Caco-2 (cell line): ENCODE results near the gene TLE7. TPM values are rescaled to one million over a fixed set of nuclear protein-coding genes. Genes with fewer than 3 reads are reported as not detected.

Experiments
- BruUV-seq: library from RNA; stranded (reverse); fragments of 400-500 nt; replicated peaks from 2 replicates; lab custom pipeline; 2021; lab: Mats Ljungman, UMichigan
- CTCF ChIA-PET: fragments of 300-600 bp; sonication (Branson Sonifier 250); formaldehyde crosslinking; loops from one replicate; lab custom pipeline; 2022; ENCODE audit warnings: antibody characterized with exemption; lab: Charles Lee
- POLR2A ChIA-PET: fragments of 300-600 bp; sonication (Branson Sonifier 250); formaldehyde crosslinking; loops from one replicate; lab custom pipeline; 2022; ENCODE audit warnings: antibody characterized with exemption; lab: Charles Lee
- DNase-seq, 2 experiments: peaks; one replicate each; pipeline versions ENCODE4 v3.0.0 to v3.0.0-alpha.2; 2020 to 2022
- H3K27me3 ChIP-seq: replicated peaks from 2 replicates; pipeline ENCODE4 v1.6.0; 2011; ENCODE audit warnings: low read length; ENCODE audit not compliant: control insufficient read depth, insufficient read depth
- H3K36me3 ChIP-seq: 2 replicates; pipeline ENCODE4 v1.5.1; 2011; ENCODE audit warnings: low read length; ENCODE audit not compliant: control insufficient read depth, insufficient read depth
- H3K4me1 ChIP-seq: fragments of 250-450 bp; sonication (Bioruptor Pico); 2 replicates; pipeline ENCODE4 v1.5.1; 2020; ENCODE audit warnings: mild to moderate bottlenecking
- H3K4me3 ChIP-seq: 2 replicates; pipeline ENCODE4 v1.5.1; 2011; ENCODE audit warnings: low read depth, mild to moderate bottlenecking, control low read depth, low read length
- H3K9me3 ChIP-seq: fragments of 250-450 bp; sonication (Bioruptor Pico); 2 replicates; pipeline ENCODE4 v1.5.1; 2020; ENCODE audit warnings: mild to moderate bottlenecking, moderate library complexity
- H3K27ac Mint-ChIP-seq: one replicate; pipeline ENCODE4 v1.8.0; 2022; ENCODE audit warnings: mixed read lengths; ENCODE audit not compliant: unreplicated experiment
- H3K27me3 Mint-ChIP-seq: one replicate; pipeline ENCODE4 v1.8.0; 2022; ENCODE audit warnings: mixed read lengths; ENCODE audit not compliant: insufficient read depth, unreplicated experiment
- H3K36me3 Mint-ChIP-seq: one replicate; pipeline ENCODE4 v1.8.0; 2022; ENCODE audit warnings: mild to moderate bottlenecking, mixed read lengths; ENCODE audit not compliant: insufficient read depth, unreplicated experiment
- H3K4me1 Mint-ChIP-seq: one replicate; pipeline ENCODE4 v1.8.0; 2022; ENCODE audit warnings: low read depth, mixed read lengths; ENCODE audit not compliant: unreplicated experiment
- H3K4me3 Mint-ChIP-seq: one replicate; pipeline ENCODE4 v1.8.0; 2022; ENCODE audit warnings: mild to moderate bottlenecking, moderate library complexity, mixed read lengths; ENCODE audit not compliant: unreplicated experiment
- H3K9me3 Mint-ChIP-seq: one replicate; pipeline ENCODE4 v1.8.0; 2022; ENCODE audit warnings: mixed read lengths; ENCODE audit not compliant: unreplicated experiment
- intact Hi-C: fragments of 100-400 bp; cut with micrococcal nuclease; formaldehyde crosslinking; loops from one replicate; pipeline ENCODE4 v1.10.0; 2022; ENCODE audit not compliant: unreplicated experiment
- total RNA-seq: library from RNA; stranded (reverse); gene quantifications from 2 replicates; pipeline ENCODE4 v1.2.3, GENCODE V29; 2022
- TF ChIP-seq, protein P1 (sequence below), 2 experiments: fragments of 200-600 bp in 1 of 2; IDR thresholded peaks; 1 replicate in 1 of 2; 2 replicates in 1 of 2; pipeline versions ENCODE4 v1.5.1 to v1.8.0; 2011 to 2022; ENCODE audit warnings: antibody characterized with exemption in 1 of 2, control low read depth in 1 of 2, inconsistent platforms in 1 of 2, low read depth in 1 of 2, low read length in 1 of 2, mild to moderate bottlenecking in 1 of 2, moderate library complexity in 1 of 2; ENCODE audit not compliant: insufficient read depth in 1 of 2, severe bottlenecking in 1 of 2, unreplicated experiment in 1 of 2

Gene TLE7
- total RNA-seq, 1 experiment from 2014 or later: not detected

DNA sequence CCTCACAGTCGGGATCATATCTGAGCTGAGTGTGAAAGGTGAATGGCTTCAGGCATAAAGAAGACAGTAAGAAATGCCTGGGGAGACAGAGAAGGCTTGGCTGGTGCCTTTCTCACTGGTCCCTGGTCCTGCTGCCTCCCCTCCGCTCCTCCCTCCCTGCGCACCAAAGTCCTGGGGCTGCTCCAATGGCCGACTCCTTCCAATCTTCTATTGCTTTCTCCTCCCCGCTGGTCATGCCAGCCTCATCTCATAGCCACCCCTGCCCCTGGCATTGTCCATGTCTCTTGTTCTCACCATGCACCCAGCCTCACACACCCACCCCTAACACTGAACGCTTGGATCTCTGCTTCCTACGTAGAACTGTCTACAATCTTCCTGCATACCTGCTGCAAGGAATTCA, 18.0 kb downstream of the TLE7 start:
- Histone ChIP-seq H3K27me3 (peaks cover 1% of the 10 kb centered on the region), H3K36me3 (no peaks in the 10 kb centered on the region), H3K4me1 (no peaks in the 10 kb centered on the region), H3K9me3 (peaks cover 11% of the 10 kb centered on the region), H3K4me3 (no peak overlapping the region)
- Mint-ChIP-seq H3K4me3 (no peak overlapping the region), H3K36me3 (no peaks in the 10 kb centered on the region), H3K27me3 (peaks cover 29% of the 10 kb centered on the region), H3K4me1 (no peaks in the 10 kb centered on the region), H3K27ac (no peak overlapping the region), H3K9me3 (peaks cover 9% of the 10 kb centered on the region)
- POLR2A ChIA-PET: no interaction called here
- intact Hi-C loops: no loop called here
- TF ChIP-seq, protein P1, sequence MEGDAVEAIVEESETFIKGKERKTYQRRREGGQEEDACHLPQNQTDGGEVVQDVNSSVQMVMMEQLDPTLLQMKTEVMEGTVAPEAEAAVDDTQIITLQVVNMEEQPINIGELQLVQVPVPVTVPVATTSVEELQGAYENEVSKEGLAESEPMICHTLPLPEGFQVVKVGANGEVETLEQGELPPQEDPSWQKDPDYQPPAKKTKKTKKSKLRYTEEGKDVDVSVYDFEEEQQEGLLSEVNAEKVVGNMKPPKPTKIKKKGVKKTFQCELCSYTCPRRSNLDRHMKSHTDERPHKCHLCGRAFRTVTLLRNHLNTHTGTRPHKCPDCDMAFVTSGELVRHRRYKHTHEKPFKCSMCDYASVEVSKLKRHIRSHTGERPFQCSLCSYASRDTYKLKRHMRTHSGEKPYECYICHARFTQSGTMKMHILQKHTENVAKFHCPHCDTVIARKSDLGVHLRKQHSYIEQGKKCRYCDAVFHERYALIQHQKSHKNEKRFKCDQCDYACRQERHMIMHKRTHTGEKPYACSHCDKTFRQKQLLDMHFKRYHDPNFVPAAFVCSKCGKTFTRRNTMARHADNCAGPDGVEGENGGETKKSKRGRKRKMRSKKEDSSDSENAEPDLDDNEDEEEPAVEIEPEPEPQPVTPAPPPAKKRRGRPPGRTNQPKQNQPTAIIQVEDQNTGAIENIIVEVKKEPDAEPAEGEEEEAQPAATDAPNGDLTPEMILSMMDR (IDR thresholded peaks at IDR 0.05; ENCODE audit: insufficient read depth in 1 of 2, low read depth in 1 of 2, low read length in 1 of 2, severe bottlenecking in 1 of 2, unreplicated experiment in 1 of 2): no peak
- DNase-seq: no peak
- CTCF ChIA-PET: interaction anchor here (1.6 kb wide), 1 partner anchor 11 kb away, joined by 5 read pairs; no protein-coding TSS in a partner anchor
- no TSS peak for BruUV-seq

DNA sequence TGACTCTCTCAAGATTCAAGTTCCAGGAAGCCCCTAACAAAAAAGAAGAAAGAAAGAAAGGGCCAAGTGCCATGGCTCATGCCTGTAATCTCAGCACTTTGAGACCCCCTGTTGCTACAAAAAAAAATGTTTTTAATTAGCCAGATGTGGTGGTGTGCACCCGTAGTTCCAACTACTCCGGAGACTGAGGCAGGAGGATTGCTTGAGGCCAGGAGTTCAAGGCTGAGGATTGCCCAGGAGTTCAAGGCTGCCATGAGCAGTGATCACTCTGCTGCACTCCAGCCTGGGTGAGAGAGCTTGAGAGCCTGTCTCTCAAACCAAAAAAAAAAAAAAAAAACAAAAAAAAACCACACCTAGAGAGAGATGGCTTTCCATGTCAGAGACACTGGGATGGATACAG, 18.8 kb downstream of the TLE7 start:
- Mint-ChIP-seq H3K4me3 (no peak overlapping the region), H3K36me3 (no peaks in the 10 kb centered on the region), H3K27me3 (peaks cover 35% of the 10 kb centered on the region), H3K4me1 (no peaks in the 10 kb centered on the region), H3K9me3 (peaks cover under 1% of the 10 kb centered on the region), H3K27ac (no peak overlapping the region)
- intact Hi-C loops: no loop called here
- Histone ChIP-seq H3K36me3 (no peaks in the 10 kb centered on the region), H3K9me3 (peaks cover 3% of the 10 kb centered on the region; the same call in 1 of the 2 replicates), H3K27me3 (peaks cover 1% of the 10 kb centered on the region), H3K4me3 (no peak overlapping the region), H3K4me1 (no peaks in the 10 kb centered on the region)
- BruUV-seq: no TSS peak
- TF ChIP-seq, protein P1 (IDR thresholded peaks at IDR 0.05; ENCODE audit: insufficient read depth in 1 of 2, low read depth in 1 of 2, low read length in 1 of 2, severe bottlenecking in 1 of 2, unreplicated experiment in 1 of 2): no peak
- no peak for DNase-seq
- ChIA-PET POLR2A (no interaction called here), CTCF (interaction anchor here (1.6 kb wide), 1 partner anchor 10 kb away, joined by 5 read pairs; no protein-coding TSS in a partner anchor)

DNA sequence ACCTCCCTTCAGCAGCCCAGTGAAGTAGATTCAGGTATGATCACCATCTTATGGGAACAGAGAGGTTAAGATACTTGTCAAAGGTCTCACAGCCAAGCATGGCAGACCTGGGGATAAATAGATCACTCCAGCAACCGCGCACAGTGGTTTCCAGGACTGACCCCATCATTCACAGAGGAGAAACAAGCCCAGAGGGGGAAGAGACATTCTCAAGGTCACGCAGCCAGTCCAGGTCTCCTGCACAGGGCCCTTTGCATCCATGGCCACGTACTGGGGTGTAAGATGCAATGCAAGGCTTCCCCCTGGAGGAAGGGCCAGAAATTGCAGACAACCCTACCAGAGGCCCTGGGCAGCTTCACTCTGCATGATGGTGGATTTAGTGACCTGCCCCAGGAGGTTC, 19.9 kb downstream of the TLE7 start:
- intact Hi-C loops: no loop called here
- Mint-ChIP-seq H3K4me1 (no peaks in the 10 kb centered on the region), H3K27ac (no peak overlapping the region), H3K4me3 (no peak overlapping the region), H3K9me3 (no peaks in the 10 kb centered on the region), H3K36me3 (no peaks in the 10 kb centered on the region), H3K27me3 (peaks cover 35% of the 10 kb centered on the region)
- Histone ChIP-seq H3K27me3 (no peaks in the 10 kb centered on the region; the same call in 1 of the 2 replicates), H3K4me1 (no peaks in the 10 kb centered on the region), H3K36me3 (no peaks in the 10 kb centered on the region), H3K9me3 (peaks cover 2% of the 10 kb centered on the region; the same call in 1 of the 2 replicates), H3K4me3 (no peak overlapping the region)
- TF ChIP-seq, protein P1 (IDR thresholded peaks at IDR 0.05; ENCODE audit: insufficient read depth in 1 of 2, low read depth in 1 of 2, low read length in 1 of 2, severe bottlenecking in 1 of 2, unreplicated experiment in 1 of 2): peak; percentile 39 to 60
- CTCF ChIA-PET: interaction anchor here (1.2 kb wide), 1 partner anchor 9 kb away, joined by 5 read pairs; no protein-coding TSS in a partner anchor
- peak in 1 of 2 experiments; percentile 48 for DNase-seq
- BruUV-seq: no TSS peak
- POLR2A ChIA-PET: no interaction called here
